ENCODE data around the gene AGTR1.

Gene AGTR1

DNA sequence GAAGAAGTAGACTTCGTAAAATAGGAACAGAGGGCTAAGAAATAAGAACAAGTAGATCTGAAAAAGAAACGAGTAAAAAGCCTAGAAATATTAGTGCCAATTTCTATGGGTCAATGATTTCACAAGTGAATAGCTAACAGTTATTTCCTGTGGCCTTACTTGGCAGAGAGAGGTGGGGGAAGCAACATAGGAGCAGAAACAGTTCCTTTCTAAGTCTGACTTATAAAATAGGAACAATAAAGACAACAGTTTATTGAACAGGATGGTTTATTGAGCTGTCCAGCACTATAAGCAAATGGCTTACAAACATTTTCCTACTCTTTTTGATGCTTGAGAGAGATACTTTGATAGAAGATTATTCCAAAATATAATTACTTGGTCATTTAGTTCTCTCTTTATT is 37.9 kb downstream of the AGTR1 start:
- H3K4me3 ChIP-seq (ENCODE audit: control insufficient read depth in 1 of 7, extremely low read depth in 1 of 7, insufficient read depth in 4 of 7, low read depth in 2 of 7, low read length in 6 of 7): no peak overlapping the region
- no peaks in the 10 kb centered on the region for H3K9me3 ChIP-seq (ENCODE audit: control extremely low read depth in 1 of 5, control insufficient read depth in 4 of 5, insufficient read depth in 2 of 5, low read depth in 1 of 5, low read length in 4 of 5)
- H3K27me3 ChIP-seq (replicated peaks in 2 of 5; ENCODE audit: control insufficient read depth in 4 of 5, insufficient read depth in 5 of 5, low read length in 4 of 5): peaks cover 0 to 8% (median 3%) of the 10 kb centered on the region in 5 experiments
- no peaks in the 10 kb centered on the region for H3K36me3 ChIP-seq (ENCODE audit: control insufficient read depth in 4 of 4, insufficient read depth in 4 of 4, low read length in 3 of 4)
- 40% methylated on average over 2 of the region's 2 CpGs for WGBS (ENCODE audit: insufficient coverage)
- DNase-seq: no peak
- ChIA-PET CTCF (interaction anchor here (1.8 to 2.3 kb wide), 3 partner anchors 8 to 16 kb away, joined by 4 to 10 read pairs (median 5); no protein-coding TSS in a partner anchor), POLR2A (no interaction called here)
- no peak overlapping the region for H3K27ac ChIP-seq (ENCODE audit: insufficient read depth in 1 of 2, low read depth in 1 of 2, low read length in 2 of 2, poor library complexity in 1 of 2, severe bottlenecking in 2 of 2)
- H3K4me1 ChIP-seq (ENCODE audit: control extremely low read depth in 1 of 4, control insufficient read depth in 4 of 4, insufficient read depth in 4 of 4, low read length in 3 of 4): peaks cover 0 to 6% (median 0%) of the 10 kb centered on the region in 4 experiments

DNA sequence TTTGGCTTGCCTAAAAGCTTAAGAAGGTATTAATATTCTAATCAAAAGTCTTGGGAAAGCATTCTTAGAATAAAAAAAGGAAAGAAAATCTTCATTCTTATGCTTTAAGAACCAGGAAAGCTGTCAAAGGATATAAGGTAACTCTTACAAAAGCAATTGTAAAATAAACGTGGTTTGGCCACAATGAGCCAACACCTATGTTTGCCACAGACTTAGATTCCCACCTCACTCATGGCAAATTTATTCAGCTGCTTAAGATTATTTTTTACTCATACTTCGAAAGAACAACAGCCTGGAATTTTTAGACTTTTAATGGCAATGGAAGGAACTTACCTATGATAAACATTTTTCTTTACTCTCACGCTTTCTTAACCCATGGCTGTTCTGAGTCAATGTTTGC is 38.4 kb downstream of the AGTR1 start:
- H3K36me3 ChIP-seq (ENCODE audit: control insufficient read depth in 4 of 4, insufficient read depth in 4 of 4, low read length in 3 of 4): no peaks in the 10 kb centered on the region
- WGBS (ENCODE audit: insufficient coverage): 63% methylated on average over 1 of the region's 3 CpGs
- ChIA-PET CTCF (interaction anchor here (1.8 to 2.3 kb wide), 3 partner anchors 9 to 17 kb away, joined by 4 to 10 read pairs (median 5); no protein-coding TSS in a partner anchor), POLR2A (no interaction called here)
- no peak overlapping the region for H3K27ac ChIP-seq (ENCODE audit: insufficient read depth in 1 of 2, low read depth in 1 of 2, low read length in 2 of 2, poor library complexity in 1 of 2, severe bottlenecking in 2 of 2)
- H3K9me3 ChIP-seq (ENCODE audit: control extremely low read depth in 1 of 5, control insufficient read depth in 4 of 5, insufficient read depth in 2 of 5, low read depth in 1 of 5, low read length in 4 of 5): no peaks in the 10 kb centered on the region
- no peak overlapping the region for H3K4me3 ChIP-seq (ENCODE audit: control insufficient read depth in 1 of 7, extremely low read depth in 1 of 7, insufficient read depth in 4 of 7, low read depth in 2 of 7, low read length in 6 of 7)
- H3K4me1 ChIP-seq (ENCODE audit: control extremely low read depth in 1 of 4, control insufficient read depth in 4 of 4, insufficient read depth in 4 of 4, low read length in 3 of 4): peaks cover 0 to 6% (median 0%) of the 10 kb centered on the region in 4 experiments
- peaks cover 0 to 8% (median 2%) of the 10 kb centered on the region in 5 experiments for H3K27me3 ChIP-seq (replicated peaks in 2 of 5; ENCODE audit: control insufficient read depth in 4 of 5, insufficient read depth in 5 of 5, low read length in 4 of 5)
- DNase-seq: no peak

DNA sequence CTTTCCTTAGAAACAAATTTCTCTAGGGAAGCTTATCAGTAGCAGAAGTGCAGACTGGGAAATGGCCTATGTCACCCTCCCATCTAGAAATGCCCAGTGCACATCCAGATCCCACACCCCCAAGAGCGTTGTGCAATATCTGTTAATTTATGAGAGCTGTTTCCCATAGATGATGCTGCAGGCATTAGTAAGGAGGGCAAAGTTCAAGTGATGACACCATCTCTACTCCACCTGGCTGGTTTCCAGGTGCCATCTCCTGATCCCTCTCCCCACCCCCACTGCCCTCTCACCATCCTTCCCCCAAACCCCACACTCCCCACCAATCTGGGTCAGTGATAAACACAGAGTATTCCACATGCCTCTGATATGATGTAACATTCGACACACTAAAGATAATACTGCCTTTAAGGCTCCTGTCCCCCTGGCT is 39.4 kb downstream of the AGTR1 start:
- peaks cover 0 to 6% (median 0%) of the 10 kb centered on the region in 4 experiments for H3K4me1 ChIP-seq (ENCODE audit: control extremely low read depth in 1 of 4, control insufficient read depth in 4 of 4, insufficient read depth in 4 of 4, low read length in 3 of 4)
- 100% methylated on average over 1 of the region's 2 CpGs for WGBS (ENCODE audit: insufficient coverage)
- H3K27me3 ChIP-seq (replicated peaks in 2 of 5; ENCODE audit: control insufficient read depth in 4 of 5, insufficient read depth in 5 of 5, low read length in 4 of 5): peaks cover 0 to 8% (median 2%) of the 10 kb centered on the region in 5 experiments
- ChIA-PET POLR2A (no interaction called here), CTCF (interaction anchor here (1.2 to 2.3 kb wide), 4 partner anchors 10 to 11 kb away, joined by 3 to 10 read pairs (median 4); no protein-coding TSS in a partner anchor)
- DNase-seq: no peak
- H3K9me3 ChIP-seq (ENCODE audit: control extremely low read depth in 1 of 5, control insufficient read depth in 4 of 5, insufficient read depth in 2 of 5, low read depth in 1 of 5, low read length in 4 of 5): no peaks in the 10 kb centered on the region
- H3K36me3 ChIP-seq (ENCODE audit: control insufficient read depth in 4 of 4, insufficient read depth in 4 of 4, low read length in 3 of 4): no peaks in the 10 kb centered on the region
- no peak overlapping the region for H3K27ac ChIP-seq (ENCODE audit: insufficient read depth in 1 of 2, low read depth in 1 of 2, low read length in 2 of 2, poor library complexity in 1 of 2, severe bottlenecking in 2 of 2)
- no peak overlapping the region for H3K4me3 ChIP-seq (ENCODE audit: control insufficient read depth in 1 of 7, extremely low read depth in 1 of 7, insufficient read depth in 4 of 7, low read depth in 2 of 7, low read length in 6 of 7)

DNA sequence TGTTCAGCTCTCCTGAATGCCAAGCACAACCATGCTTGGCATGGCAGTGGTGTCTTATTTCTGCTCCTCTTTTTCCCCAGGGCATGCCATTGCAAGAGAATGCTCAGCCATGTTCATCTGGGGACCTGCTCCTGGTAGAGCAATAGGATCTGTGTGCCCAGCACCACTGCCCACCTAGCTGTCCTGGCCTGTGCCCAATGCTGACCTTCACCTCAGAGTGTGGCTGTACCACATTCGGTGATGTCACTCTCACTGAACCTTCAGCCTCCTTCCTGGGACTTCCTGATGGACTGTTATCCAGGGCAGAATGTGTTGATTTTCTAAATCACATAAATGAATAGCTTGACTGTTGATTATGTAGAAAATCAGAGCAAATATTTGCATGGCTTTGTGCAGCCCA is 42.0 kb downstream of the AGTR1 start:
- no peak for DNase-seq
- ChIA-PET CTCF (no interaction called here), POLR2A (no interaction called here)
- Histone ChIP-seq H3K36me3 (ENCODE audit: control insufficient read depth in 4 of 4, insufficient read depth in 4 of 4, low read length in 3 of 4) (no peaks in the 10 kb centered on the region), H3K27ac (ENCODE audit: insufficient read depth in 1 of 2, low read depth in 1 of 2, low read length in 2 of 2, poor library complexity in 1 of 2, severe bottlenecking in 2 of 2) (no peak overlapping the region), H3K9me3 (ENCODE audit: control extremely low read depth in 1 of 5, control insufficient read depth in 4 of 5, insufficient read depth in 2 of 5, low read depth in 1 of 5, low read length in 4 of 5) (no peaks in the 10 kb centered on the region), H3K4me3 (ENCODE audit: control insufficient read depth in 1 of 7, extremely low read depth in 1 of 7, insufficient read depth in 4 of 7, low read depth in 2 of 7, low read length in 6 of 7) (no peak overlapping the region), H3K4me1 (ENCODE audit: control extremely low read depth in 1 of 4, control insufficient read depth in 4 of 4, insufficient read depth in 4 of 4, low read length in 3 of 4) (peaks cover 0 to 6% (median 0%) of the 10 kb centered on the region in 4 experiments), H3K27me3 (replicated peaks in 2 of 5; ENCODE audit: control insufficient read depth in 4 of 5, insufficient read depth in 5 of 5, low read length in 4 of 5) (peaks cover 0 to 8% (median 2%) of the 10 kb centered on the region in 5 experiments)
- WGBS (ENCODE audit: insufficient coverage): no CpG with 5 or more reads among the region's 1 CpG

DNA sequence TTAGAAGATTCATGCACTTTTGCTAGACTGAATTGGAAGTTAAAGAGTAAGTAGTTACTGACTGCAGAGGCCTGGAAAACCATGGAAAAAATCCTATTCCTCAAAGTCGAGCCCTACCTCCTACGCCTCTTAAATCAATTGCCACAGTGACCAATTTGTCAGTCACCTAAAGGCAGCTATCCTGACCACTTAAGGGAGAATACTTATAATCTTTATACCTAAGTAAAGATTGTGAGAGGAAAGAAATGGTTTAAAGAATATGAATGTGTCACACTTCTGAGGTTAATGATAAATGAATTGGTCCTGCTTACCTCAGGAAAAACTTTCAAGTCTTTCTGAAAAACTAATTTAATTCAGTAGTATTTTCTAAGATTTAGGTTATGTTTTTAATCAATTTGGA is 42.6 kb downstream of the AGTR1 start:
- DNase-seq: no peak
- Histone ChIP-seq H3K27me3 (replicated peaks in 2 of 5; ENCODE audit: control insufficient read depth in 4 of 5, insufficient read depth in 5 of 5, low read length in 4 of 5) (peaks cover 0 to 8% (median 0%) of the 10 kb centered on the region in 5 experiments), H3K4me3 (ENCODE audit: control insufficient read depth in 1 of 7, extremely low read depth in 1 of 7, insufficient read depth in 4 of 7, low read depth in 2 of 7, low read length in 6 of 7) (no peak overlapping the region), H3K27ac (ENCODE audit: insufficient read depth in 1 of 2, low read depth in 1 of 2, low read length in 2 of 2, poor library complexity in 1 of 2, severe bottlenecking in 2 of 2) (no peak overlapping the region), H3K4me1 (ENCODE audit: control extremely low read depth in 1 of 4, control insufficient read depth in 4 of 4, insufficient read depth in 4 of 4, low read length in 3 of 4) (peaks cover 0 to 6% (median 0%) of the 10 kb centered on the region in 4 experiments), H3K36me3 (ENCODE audit: control insufficient read depth in 4 of 4, insufficient read depth in 4 of 4, low read length in 3 of 4) (no peaks in the 10 kb centered on the region), H3K9me3 (ENCODE audit: control extremely low read depth in 1 of 5, control insufficient read depth in 4 of 5, insufficient read depth in 2 of 5, low read depth in 1 of 5, low read length in 4 of 5) (no peaks in the 10 kb centered on the region)
- ChIA-PET CTCF (no interaction called here), POLR2A (no interaction called here)
- no CpG with 5 or more reads among the region's 2 CpGs for WGBS (ENCODE audit: insufficient coverage)

DNA sequence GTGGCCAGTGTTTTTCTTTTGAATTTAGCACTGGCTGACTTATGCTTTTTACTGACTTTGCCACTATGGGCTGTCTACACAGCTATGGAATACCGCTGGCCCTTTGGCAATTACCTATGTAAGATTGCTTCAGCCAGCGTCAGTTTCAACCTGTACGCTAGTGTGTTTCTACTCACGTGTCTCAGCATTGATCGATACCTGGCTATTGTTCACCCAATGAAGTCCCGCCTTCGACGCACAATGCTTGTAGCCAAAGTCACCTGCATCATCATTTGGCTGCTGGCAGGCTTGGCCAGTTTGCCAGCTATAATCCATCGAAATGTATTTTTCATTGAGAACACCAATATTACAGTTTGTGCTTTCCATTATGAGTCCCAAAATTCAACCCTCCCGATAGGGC is 43.5 kb downstream of the AGTR1 start:
- CTCF ChIA-PET: interaction anchor here (0.7 to 0.9 kb wide), 2 partner anchors 9 to 30 kb away, joined by 3 read pairs; no protein-coding TSS in a partner anchor
- H3K36me3 ChIP-seq (ENCODE audit: control insufficient read depth in 4 of 4, insufficient read depth in 4 of 4, low read length in 3 of 4): no peaks in the 10 kb centered on the region
- H3K27me3 ChIP-seq (replicated peaks in 2 of 5; ENCODE audit: control insufficient read depth in 4 of 5, insufficient read depth in 5 of 5, low read length in 4 of 5): peaks cover 0 to 8% (median 0%) of the 10 kb centered on the region in 5 experiments
- no peak overlapping the region for H3K27ac ChIP-seq (ENCODE audit: insufficient read depth in 1 of 2, low read depth in 1 of 2, low read length in 2 of 2, poor library complexity in 1 of 2, severe bottlenecking in 2 of 2)
- DNase-seq: no peak
- H3K4me1 ChIP-seq (ENCODE audit: control extremely low read depth in 1 of 4, control insufficient read depth in 4 of 4, insufficient read depth in 4 of 4, low read length in 3 of 4): peaks cover 0 to 2% (median 0%) of the 10 kb centered on the region in 4 experiments
- no peaks in the 10 kb centered on the region for H3K9me3 ChIP-seq (ENCODE audit: control extremely low read depth in 1 of 5, control insufficient read depth in 4 of 5, insufficient read depth in 2 of 5, low read depth in 1 of 5, low read length in 4 of 5)
- POLR2A ChIA-PET: no interaction called here
- no peak overlapping the region for H3K4me3 ChIP-seq (ENCODE audit: control insufficient read depth in 1 of 7, extremely low read depth in 1 of 7, insufficient read depth in 4 of 7, low read depth in 2 of 7, low read length in 6 of 7)
- WGBS (ENCODE audit: insufficient coverage): 97% methylated on average over 9 of the region's 10 CpGs

DNA sequence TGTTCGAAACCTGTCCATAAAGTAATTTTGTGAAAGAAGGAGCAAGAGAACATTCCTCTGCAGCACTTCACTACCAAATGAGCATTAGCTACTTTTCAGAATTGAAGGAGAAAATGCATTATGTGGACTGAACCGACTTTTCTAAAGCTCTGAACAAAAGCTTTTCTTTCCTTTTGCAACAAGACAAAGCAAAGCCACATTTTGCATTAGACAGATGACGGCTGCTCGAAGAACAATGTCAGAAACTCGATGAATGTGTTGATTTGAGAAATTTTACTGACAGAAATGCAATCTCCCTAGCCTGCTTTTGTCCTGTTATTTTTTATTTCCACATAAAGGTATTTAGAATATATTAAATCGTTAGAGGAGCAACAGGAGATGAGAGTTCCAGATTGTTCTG is 44.4 kb downstream of the AGTR1 start:
- no peak overlapping the region for H3K4me3 ChIP-seq (ENCODE audit: control insufficient read depth in 1 of 7, extremely low read depth in 1 of 7, insufficient read depth in 4 of 7, low read depth in 2 of 7, low read length in 6 of 7)
- POLR2A ChIA-PET: no interaction called here
- no peak overlapping the region for H3K27ac ChIP-seq (ENCODE audit: insufficient read depth in 1 of 2, low read depth in 1 of 2, low read length in 2 of 2, poor library complexity in 1 of 2, severe bottlenecking in 2 of 2)
- CTCF ChIA-PET: interaction anchor here (0.7 to 0.9 kb wide), 2 partner anchors 10 to 31 kb away, joined by 3 read pairs; no protein-coding TSS in a partner anchor
- no CpG with 5 or more reads among the region's 6 CpGs for WGBS (ENCODE audit: insufficient coverage)
- DNase-seq: no peak
- peaks cover 0 to 5% (median 0%) of the 10 kb centered on the region in 5 experiments for H3K27me3 ChIP-seq (replicated peaks in 2 of 5; ENCODE audit: control insufficient read depth in 4 of 5, insufficient read depth in 5 of 5, low read length in 4 of 5)
- no peaks in the 10 kb centered on the region for H3K9me3 ChIP-seq (ENCODE audit: control extremely low read depth in 1 of 5, control insufficient read depth in 4 of 5, insufficient read depth in 2 of 5, low read depth in 1 of 5, low read length in 4 of 5)
- H3K4me1 ChIP-seq (ENCODE audit: control extremely low read depth in 1 of 4, control insufficient read depth in 4 of 4, insufficient read depth in 4 of 4, low read length in 3 of 4): no peaks in the 10 kb centered on the region
- H3K36me3 ChIP-seq (ENCODE audit: control insufficient read depth in 4 of 4, insufficient read depth in 4 of 4, low read length in 3 of 4): no peaks in the 10 kb centered on the region

All from common myeloid progenitor, CD34-positive (primary cell).